Measurements from ENCODE around the gene SPATC1L. TPM values are rescaled to one million over a fixed set of nuclear protein-coding genes. Genes with fewer than 3 reads are reported as not detected.
"Not testable (repeated sequence)": the region's sequence is repeated elsewhere in the genome, so short reads cannot be mapped to it uniquely, and the experiment has no call there.

The SPATC1L gene
- total RNA-seq, 1 experiment from 2014 or later, result 4.3 TPM

DNA sequence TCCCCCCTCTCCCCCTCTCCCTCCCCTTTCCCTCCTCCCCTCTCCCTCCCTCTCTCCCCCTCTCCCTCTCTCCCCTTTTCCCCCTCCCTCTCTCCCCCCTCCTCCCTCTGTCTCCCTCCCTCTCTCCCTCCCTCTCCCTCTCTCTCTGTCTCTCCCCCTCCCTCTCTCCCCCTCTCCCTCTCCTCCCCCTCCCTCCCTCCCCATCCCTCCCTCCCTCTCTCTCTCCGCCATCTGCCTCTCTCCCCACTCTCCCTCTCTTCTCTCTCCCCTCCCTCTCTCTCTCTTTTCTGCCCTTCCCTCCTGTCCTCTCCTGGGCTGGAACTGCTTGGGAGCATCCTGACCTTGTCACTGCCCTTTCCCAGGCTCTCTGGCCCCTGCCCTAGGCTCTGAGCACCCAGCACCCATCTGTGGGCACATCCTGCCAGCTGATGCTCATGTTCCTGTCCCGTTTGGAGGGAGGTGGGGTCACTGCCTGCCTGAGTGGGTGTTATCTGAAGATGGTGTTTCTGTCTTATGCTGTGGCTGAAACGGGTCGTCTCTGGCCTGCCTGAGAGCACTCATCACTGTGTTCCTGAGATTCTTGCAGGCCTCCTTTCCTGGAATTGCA, 39.7 kb downstream of the SPATC1L start:
- no peak for DNase-seq (ENCODE audit: low read depth in 1 of 2, low spot score in 2 of 2)
- Histone ChIP-seq H3K27ac (no peak overlapping the region), H3K36me3 (no peaks in the 10 kb centered on the region), H3K4me1 (replicated peaks) (no peaks in the 10 kb centered on the region), H3K27me3 (replicated peaks) (peaks cover 3% of the 10 kb centered on the region; the same call in 1 of the 2 replicates), H3K9me3 (replicated peaks) (no peaks in the 10 kb centered on the region), H3K4me3 (no peak overlapping the region)

DNA sequence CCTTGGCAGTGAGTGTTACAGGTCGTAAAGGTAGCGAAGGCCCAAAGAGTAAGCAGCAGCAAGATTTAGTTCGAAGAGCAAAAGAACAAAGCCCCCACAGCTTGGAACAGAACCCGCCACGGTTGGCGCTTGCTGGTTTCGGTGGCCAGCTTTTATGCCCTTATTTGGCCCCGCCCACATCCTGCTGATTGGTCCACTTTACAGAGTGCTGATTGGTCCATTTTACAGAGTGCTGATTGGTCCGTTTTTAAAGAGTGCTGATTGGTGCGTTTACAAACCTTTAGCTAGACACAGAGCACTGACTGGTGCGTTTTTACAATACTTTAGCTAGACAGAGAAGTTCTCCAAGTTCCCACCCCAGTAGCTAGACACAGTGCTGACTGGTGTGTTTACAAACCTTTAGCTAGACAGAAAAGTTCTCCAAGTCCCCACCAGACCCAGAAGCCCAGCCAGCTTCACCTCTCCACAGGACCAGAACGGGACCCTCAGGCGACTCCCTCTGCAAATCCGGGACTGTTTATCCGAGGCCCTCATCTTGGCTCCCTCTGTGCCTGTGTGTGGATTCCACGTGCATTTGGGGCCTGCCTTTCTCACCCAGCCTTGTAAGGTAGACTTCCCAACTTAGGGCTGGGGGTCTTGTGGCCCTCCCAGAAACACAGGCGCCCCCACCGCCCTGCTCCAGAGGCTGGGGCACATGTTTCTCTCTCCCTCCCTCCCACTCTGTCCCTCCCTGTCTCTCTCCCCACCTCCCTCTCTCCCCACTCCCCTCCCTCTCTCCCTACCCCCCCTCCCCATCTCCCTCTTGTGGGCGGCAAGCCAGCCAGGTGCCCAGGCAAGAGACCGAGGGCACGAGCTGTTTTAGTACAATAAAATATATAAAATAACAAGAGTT, 41.4 kb downstream of the SPATC1L start:
- no peak for DNase-seq (ENCODE audit: low read depth in 1 of 2, low spot score in 2 of 2)
- H3K36me3 ChIP-seq, result no peaks in the 10 kb centered on the region
- H3K27ac ChIP-seq, result no peak overlapping the region
- peaks cover 3% of the 10 kb centered on the region for H3K27me3 ChIP-seq (replicated peaks)
- no peak overlapping the region for H3K4me3 ChIP-seq
- H3K9me3 ChIP-seq (replicated peaks), result no peaks in the 10 kb centered on the region
- no peaks in the 10 kb centered on the region for H3K4me1 ChIP-seq (replicated peaks)

DNA sequence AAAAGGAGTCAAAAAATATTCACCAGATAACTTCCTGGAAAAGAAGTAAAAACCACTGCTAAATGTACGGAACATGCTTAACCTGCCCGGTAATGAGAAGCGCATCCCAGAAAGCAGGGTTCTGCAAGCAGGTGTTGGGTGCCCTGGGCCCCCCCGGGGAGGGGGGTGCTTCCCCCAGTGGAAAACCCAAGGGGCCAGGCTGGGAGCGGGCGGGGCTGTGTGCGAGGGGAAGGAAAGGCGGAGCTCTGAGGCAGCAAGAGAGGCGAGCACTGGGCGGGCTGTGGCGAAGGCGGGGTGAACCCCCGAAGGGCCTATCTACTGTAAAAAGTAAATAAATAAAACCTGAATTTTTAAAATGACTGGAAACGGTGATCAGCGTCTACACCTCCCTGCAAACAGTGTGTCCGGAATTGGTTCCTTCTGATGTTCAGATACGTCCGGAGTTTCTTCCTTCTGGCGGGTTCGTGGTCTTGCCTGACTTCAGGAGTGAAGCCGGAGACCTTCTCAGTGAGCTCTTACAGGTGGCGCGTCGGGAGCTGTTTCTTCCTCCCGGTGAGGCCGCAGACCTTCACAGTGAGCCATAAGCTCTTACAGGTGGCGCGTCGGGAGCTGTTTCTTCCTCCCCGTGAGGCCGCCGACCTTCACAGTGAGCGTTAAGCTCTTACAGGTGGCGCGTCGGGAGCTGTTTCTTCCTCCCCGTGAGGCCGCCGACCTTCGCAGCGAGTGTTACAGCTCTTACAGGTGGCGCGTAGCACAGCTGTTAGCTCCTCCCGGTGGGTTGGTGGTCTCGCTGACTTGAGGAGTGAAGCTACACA, 42.3 kb downstream of the SPATC1L start:
- peaks cover 3% of the 10 kb centered on the region for H3K27me3 ChIP-seq (replicated peaks)
- no peaks in the 10 kb centered on the region for H3K4me1 ChIP-seq (replicated peaks)
- H3K4me3 ChIP-seq, result no peak overlapping the region
- H3K9me3 ChIP-seq (replicated peaks), result no peaks in the 10 kb centered on the region
- H3K27ac ChIP-seq, result no peak overlapping the region
- no peaks in the 10 kb centered on the region for H3K36me3 ChIP-seq
- no peak for DNase-seq (ENCODE audit: low read depth in 1 of 2, low spot score in 2 of 2)

DNA sequence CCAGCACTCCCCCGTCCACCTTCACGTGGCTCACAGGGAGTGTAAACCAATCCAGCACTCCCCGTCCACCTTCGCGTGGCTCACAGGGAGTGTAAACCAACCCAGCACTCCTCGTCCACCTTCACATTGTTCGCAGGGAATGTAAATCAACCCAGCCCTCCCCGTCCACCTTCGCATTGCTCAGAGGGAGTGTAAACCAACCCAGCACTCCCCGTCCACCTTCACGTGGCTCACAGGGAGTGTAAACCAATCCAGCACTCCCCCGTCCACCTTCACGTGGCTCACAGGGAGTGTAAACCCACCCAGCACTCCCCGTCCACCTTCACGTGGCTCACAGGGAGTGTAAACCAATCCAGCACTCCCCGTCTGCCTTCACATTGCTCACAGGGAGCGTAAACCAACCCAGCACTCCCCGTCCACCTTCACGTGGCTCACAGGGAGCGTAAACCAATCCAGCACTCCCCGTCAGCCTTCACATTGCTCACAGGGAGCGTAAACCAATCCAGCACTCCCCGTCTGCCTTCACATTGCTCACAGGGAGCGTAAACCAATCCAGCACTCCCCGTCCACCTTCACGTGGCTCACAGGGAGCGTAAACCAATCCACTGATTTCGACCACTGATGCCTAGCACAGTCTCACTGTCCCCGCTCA, 43.8 kb downstream of the SPATC1L start:
- H3K36me3 ChIP-seq; DNase-seq (ENCODE audit: low read depth in 1 of 2, low spot score in 2 of 2); H3K27me3 ChIP-seq (replicated peaks); H3K9me3 ChIP-seq (replicated peaks); H3K4me3 ChIP-seq; H3K4me1 ChIP-seq (replicated peaks); H3K27ac ChIP-seq: not testable (repeated sequence)

DNA sequence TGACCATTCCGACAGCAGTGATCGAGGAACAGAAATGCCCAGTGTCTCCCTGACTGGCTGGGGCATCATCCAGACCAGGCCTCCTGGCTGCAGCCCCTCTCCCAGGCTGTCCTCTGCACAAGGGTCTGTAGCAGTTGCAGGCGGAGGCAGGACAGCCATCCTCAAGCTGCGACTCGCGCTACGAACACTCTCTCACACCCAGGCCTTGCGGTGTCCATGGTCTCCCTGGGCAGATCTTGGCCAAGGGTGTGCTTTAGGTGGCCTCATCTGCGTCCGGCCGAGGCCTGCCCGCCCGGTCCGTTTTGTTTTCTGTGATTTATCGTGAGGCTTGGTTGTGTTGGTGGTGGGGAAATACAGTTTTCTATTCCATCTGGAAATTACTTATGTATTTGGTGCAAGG, 44.6 kb downstream of the SPATC1L start:
- Histone ChIP-seq H3K4me1 (replicated peaks) (no peaks in the 10 kb centered on the region), H3K27ac (no peak overlapping the region), H3K4me3 (no peak overlapping the region), H3K27me3 (replicated peaks) (peaks cover 3% of the 10 kb centered on the region), H3K36me3 (no peaks in the 10 kb centered on the region), H3K9me3 (replicated peaks) (no peaks in the 10 kb centered on the region)
- no peak for DNase-seq (ENCODE audit: low read depth in 1 of 2, low spot score in 2 of 2)

DNA sequence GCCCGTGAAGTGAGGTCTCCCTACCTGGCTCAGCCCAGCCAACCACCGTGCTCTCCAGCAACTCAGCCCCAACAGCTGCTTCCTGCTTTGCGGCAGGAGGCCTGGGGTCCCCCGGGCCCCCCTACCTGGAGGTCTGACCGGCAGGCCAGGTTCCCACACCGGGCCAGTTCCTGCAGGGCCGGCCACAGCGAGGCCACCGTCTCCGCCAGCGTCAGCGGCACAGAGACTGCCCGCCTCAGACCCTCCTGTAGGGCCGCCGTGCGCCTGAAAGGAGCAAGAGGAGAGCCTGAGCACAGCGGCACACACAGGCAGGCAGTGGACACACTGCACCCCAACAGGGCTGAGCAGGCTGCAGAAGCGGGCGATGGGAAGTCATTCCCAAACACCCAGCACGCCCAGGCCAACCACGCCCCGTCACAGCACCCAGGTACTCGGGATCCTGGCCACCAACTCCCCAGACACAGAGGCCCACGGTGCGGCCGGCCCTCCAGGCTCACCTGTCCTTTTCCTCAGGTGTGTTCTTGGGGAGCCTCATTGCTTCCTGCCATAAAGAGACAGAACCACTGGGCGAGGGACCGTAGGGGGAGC, 45.8 kb downstream of the SPATC1L start:
- no peak for DNase-seq (ENCODE audit: low read depth in 1 of 2, low spot score in 2 of 2)
- H3K4me1 ChIP-seq (replicated peaks), result no peaks in the 10 kb centered on the region
- no peak overlapping the region for H3K4me3 ChIP-seq
- H3K27ac ChIP-seq, result no peak overlapping the region
- peaks cover 3% of the 10 kb centered on the region for H3K27me3 ChIP-seq (replicated peaks)
- no peaks in the 10 kb centered on the region for H3K9me3 ChIP-seq (replicated peaks)
- no peaks in the 10 kb centered on the region for H3K36me3 ChIP-seq

DNA sequence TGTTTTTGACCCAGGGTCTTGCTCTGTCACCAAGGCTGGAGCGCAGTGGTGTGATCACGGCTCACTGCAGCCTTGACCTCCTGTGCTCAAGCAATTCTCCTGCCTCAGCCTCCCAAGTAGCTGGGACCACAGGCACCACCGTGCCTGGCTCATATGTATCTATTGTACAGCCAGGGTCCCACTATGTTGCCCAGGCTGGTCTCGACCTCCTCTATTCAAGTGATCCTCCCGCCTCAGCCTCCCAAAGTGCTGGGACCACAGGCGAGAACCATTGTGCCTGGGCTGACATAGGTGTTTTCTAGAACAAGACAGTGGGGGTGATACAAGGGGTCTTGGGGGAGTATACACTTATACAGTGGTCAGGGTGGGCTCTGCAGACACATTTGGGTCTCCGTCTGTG, 46.4 kb downstream of the SPATC1L start:
- DNase-seq (ENCODE audit: low read depth in 1 of 2, low spot score in 2 of 2), result no peak
- Histone ChIP-seq H3K36me3 (no peaks in the 10 kb centered on the region), H3K27me3 (replicated peaks) (peaks cover 3% of the 10 kb centered on the region), H3K27ac (no peak overlapping the region), H3K4me1 (replicated peaks) (no peaks in the 10 kb centered on the region), H3K4me3 (no peak overlapping the region), H3K9me3 (replicated peaks) (no peaks in the 10 kb centered on the region)

DNA sequence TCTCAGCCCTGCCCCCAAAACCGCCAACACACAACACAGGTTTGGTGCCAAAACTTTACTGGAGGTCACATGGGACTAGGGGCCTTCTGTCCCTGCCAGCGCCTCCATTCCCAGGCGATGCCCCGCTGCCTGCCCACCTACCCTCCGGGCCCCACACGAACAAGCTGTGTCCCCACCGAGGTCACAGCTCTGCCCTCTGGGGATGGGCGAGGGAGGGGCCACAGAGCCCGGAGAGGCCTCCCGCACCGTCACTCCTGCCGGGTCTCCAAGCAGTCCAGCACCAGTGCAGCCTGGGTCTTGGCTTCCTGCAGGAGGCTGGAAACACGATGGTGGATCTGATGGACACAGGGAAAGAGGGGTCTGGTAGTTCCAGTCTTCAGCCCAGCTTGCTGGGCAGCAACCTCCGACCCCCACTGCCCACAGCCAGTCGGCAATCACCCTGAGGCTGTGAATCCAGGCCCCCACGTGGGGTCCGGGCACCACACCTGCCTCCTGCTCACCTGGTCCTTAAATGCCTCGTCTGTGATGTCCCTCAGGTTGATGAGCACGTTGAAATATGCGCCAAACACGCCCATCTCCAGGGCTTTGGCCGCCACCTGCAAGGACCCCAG, 47.4 kb downstream of the SPATC1L start:
- peaks cover 3% of the 10 kb centered on the region for H3K27me3 ChIP-seq (replicated peaks)
- H3K4me1 ChIP-seq (replicated peaks), result no peaks in the 10 kb centered on the region
- no peak overlapping the region for H3K27ac ChIP-seq
- H3K4me3 ChIP-seq, result no peak overlapping the region
- no peaks in the 10 kb centered on the region for H3K9me3 ChIP-seq (replicated peaks)
- peaks cover 4% of the 10 kb centered on the region; the same call in 1 of the 2 replicates for H3K36me3 ChIP-seq
- DNase-seq (ENCODE audit: low read depth in 1 of 2, low spot score in 2 of 2), result no peak

DNA sequence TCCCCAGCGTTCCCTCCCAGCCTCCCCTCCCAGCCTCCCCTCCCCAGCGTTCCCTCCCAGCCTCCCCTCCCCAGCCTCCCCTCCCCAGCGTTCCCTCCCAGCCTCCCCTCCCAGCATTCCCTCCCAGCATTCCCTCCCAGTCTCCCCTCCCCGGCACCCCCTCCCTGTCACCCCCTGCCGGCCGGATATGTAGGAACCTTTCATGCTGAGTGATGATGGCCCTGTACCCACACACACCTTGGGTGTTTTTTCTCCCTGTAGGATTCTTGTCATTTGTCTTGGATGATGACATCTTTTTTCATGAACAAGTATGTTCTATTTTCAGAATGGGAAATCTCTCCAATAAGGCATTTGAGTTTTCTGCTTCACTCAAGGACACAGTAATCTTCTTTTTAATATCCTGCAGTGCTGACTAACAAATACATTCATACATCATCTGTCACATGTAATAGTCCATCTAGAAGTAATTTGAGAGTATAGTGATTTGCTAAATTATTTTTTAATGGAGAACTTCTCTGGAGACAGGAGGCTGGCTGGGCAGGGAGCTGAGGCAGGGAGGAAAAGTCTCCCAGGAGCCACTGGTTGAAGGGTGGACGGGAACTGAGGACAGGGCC, 48.4 kb downstream of the SPATC1L start:
- no peak for DNase-seq (ENCODE audit: low read depth in 1 of 2, low spot score in 2 of 2)
- Histone ChIP-seq H3K27ac (no peak overlapping the region), H3K36me3 (peaks cover 4% of the 10 kb centered on the region; the same call in 1 of the 2 replicates), H3K4me3 (no peak overlapping the region), H3K27me3 (replicated peaks) (peaks cover 3% of the 10 kb centered on the region), H3K4me1 (replicated peaks) (no peaks in the 10 kb centered on the region), H3K9me3 (replicated peaks) (no peaks in the 10 kb centered on the region)

DNA sequence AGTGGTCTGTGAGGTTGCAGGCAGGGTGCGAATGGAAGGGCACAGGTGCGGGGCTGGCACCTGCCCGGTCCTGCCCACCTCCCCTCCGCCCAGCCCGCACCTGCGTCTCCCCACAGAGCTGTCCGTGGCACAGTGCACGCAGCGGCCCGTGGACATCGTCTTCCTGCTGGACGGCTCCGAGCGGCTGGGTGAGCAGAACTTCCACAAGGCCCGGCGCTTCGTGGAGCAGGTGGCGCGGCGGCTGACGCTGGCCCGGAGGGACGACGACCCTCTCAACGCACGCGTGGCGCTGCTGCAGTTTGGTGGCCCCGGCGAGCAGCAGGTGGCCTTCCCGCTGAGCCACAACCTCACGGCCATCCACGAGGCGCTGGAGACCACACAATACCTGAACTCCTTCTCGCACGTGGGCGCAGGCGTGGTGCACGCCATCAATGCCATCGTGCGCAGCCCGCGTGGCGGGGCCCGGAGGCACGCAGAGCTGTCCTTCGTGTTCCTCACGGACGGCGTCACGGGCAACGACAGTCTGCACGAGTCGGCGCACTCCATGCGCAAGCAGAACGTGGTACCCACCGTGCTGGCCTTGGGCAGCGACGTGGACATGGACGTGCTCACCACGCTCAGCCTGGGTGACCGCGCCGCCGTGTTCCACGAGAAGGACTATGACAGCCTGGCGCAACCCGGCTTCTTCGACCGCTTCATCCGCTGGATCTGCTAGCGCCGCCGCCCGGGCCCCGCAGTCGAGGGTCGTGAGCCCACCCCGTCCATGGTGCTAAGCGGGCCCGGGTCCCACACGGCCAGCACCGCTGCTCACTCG, 52.2 kb downstream of the SPATC1L start:
- Histone ChIP-seq H3K36me3 (peaks cover 38% of the 10 kb centered on the region), H3K4me1 (replicated peaks) (no peaks in the 10 kb centered on the region), H3K27ac (no peak overlapping the region), H3K27me3 (replicated peaks) (no peaks in the 10 kb centered on the region), H3K9me3 (replicated peaks) (no peaks in the 10 kb centered on the region), H3K4me3 (no peak overlapping the region)
- no peak for DNase-seq (ENCODE audit: low read depth in 1 of 2, low spot score in 2 of 2)

DNA sequence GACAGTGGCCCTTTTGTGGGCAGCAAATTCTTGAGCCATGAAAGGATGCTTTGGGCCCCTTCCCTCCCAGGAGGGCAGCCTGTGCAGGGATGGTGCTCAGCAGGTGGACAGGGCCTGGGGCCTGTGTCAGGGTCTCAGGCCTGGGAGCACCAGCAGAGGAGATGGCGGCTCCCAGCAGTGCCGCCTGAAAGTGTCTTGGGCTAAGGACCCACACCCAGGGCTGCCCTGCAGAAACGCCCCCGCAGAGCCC, 52.7 kb downstream of the SPATC1L start:
- Histone ChIP-seq H3K4me3 (no peak overlapping the region), H3K4me1 (replicated peaks) (no peaks in the 10 kb centered on the region), H3K9me3 (replicated peaks) (no peaks in the 10 kb centered on the region), H3K27me3 (replicated peaks) (no peaks in the 10 kb centered on the region), H3K27ac (no peak overlapping the region), H3K36me3 (peaks cover 43% of the 10 kb centered on the region)
- no peak for DNase-seq (ENCODE audit: low read depth in 1 of 2, low spot score in 2 of 2)

DNA sequence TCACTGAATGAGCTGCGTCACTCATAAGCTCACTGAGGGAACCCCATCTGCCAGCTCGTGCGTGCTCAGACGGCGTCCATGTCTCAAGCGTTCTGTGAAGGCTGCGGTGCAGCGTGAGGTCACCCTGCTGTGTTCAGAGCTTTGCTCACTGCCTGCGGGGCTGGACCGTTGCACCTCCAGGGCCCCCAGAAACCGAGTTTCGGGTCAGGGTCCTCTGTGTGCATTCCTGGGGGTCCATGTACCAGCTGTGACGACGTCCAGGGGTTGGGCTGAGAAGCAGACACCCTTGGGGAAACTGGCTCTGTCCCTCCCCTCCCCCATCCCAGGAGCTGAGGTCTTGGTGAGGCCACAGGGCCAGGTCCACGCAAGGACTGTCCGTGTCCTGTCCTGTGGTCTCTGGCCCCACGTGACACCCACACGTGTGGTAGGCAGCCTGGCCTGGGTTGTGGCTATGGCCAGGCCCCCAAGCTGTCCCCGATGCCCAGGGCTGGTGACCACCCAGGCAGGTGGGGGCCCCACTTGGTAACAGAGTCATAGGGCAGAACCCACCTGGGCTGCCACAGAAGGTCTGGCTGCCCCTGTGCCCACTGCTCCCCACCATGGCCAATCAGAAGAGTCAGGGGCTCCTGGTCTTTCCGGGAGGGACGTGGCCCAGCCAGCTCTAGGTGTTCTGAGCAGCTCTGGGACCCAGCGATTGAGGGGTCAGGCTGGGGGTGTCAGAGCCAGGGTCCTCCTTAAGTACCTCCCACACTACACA, 53.2 kb downstream of the SPATC1L start:
- no peak overlapping the region for H3K27ac ChIP-seq

More for the DNA sequence above, 53.2 kb downstream of the SPATC1L start:
- DNase-seq (ENCODE audit: low read depth in 1 of 2, low spot score in 2 of 2), result no peak
- Histone ChIP-seq H3K4me1 (replicated peaks) (no peaks in the 10 kb centered on the region), H3K27me3 (replicated peaks) (no peaks in the 10 kb centered on the region), H3K36me3 (peaks cover 46% of the 10 kb centered on the region), H3K9me3 (replicated peaks) (no peaks in the 10 kb centered on the region), H3K4me3 (no peak overlapping the region)

Data from SJSA1 (cell line).